Activated CD8-positive, alpha-beta memory T cell treated with anti-CD3 and anti-CD28 coated beads, Interleukin-2, amount 50 U/mL, for 4 hours (primary cell): ENCODE measurements around the gene PAXIP1.
"Not testable (repeated sequence)": the region's sequence is repeated elsewhere in the genome, so short reads cannot be mapped to it uniquely, and the experiment has no call there.

Experiments
- DNase-seq: peaks from one replicate; pipeline ENCODE4 v3.0.0-alpha.2; 2020

The PAXIP1 gene

DNA sequence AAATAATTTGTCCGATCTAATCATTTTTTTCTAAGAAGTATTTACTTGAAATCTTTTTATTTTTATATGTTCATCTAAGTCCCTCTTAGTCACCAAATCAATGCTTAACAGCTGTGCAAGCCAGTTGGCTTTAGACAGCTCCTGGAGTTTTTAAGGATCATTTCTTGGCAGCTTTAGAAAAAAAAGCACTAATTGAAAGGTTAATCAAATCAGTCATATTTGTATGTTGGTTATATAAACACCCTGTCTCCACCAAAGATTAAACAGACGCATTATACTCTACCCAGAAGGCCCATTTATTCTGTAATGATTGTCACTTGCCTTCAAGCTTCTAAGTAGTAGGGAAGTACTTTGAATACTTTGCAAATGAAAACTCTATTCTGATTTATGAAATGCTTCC lies 60.2 kb downstream of the PAXIP1 start:
- no peak for DNase-seq

DNA sequence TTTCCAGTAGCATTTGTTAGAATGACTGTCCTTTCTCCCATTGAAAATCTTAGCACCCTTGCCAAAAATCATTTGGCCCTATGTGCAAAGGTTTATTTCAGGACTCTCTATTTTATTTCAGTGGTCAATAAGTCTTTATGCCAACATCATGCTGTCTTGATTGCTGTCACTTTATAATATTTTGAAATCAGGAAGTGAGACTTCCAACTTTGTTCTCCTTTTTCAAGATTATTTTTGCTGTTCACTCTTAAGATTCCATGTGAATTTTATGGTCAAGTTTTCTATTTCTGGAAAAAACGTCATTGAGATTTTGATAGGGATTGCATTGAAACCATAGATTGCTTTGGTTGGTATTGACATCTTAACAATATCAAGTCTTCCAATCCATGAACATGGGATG lies 65.1 kb downstream of the PAXIP1 start:
- no peak for DNase-seq

DNA sequence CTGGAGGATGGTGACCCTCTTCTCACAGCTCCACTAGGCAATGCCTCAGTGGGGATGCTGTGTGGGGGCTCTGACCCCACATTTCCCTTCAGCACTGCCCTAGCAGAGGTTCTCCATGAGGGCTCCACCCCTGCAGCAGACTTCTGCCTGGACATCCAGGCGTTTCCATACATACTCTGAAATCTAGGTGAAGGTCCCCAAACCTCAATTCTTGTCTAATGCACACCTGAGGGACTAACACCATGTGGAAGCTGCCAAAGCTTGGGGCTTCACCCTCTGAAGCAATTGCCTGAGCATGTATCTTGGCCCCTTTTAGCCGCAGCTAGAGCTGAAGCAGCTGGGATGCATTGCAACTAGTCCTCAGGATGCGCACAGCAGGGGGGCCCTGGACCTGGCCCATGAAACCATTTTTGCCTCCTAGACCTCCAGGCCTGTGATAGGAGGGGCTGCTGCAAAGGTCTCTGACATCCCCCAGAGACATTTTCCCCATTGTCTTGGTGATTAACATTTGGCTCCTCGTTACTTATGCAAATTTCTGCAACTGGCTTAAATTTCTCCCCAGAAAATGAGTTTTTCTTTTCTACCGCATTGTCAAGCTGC lies 68.5 kb downstream of the PAXIP1 start:
- DNase-seq = not testable (repeated sequence)

DNA sequence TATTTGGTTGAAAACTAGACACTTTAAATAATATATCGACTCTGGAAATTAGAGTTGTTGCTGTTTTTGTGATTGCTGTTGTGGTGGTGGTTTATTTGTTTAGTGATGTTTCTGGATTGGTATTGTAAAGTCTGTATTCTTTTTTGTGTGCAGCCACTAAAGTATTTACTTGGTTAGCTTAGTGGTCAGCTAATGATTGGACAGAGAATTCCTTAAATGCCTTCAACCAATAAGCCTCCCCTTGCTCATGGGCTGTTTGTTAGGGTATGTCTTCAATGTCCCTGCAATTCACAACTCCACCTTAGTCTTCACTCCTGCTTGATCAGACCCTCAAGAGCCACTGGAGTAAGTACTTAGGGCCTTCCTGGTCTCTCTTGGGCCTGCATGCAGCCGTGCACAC lies 71.0 kb downstream of the PAXIP1 start:
- no peak for DNase-seq

DNA sequence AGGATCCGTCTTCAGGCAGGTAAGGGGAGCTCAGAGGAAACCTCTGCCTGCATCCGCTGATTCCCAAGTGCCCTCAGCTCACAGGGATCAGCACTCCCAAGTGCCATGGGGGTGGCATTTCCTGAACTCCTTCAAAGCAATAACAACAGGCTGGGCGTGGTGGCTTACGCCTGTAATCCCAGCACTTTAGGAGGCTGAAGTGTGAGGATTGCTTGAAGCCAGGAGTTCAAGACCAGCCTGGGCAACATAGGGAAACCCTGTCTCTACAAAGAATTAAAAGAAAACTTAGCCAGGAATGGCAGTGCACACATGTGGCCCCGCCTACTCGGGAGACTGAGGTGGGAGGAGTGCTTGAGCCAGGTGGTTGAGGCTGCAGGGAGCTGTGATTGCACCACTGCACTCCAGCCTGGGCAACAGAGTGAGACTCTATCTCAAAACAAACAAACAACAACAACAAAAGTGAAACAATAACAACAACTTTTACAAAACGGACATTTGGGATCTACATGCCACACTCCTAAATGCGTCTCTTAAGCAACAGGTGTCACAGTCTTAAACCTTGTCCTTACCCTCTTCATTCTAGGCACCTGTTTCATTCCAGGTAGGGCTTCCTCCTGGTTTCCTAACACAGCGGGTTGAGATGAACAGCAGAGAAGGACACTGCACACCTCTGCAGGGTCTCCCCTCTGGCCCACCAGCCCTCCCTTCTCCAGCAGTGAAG lies 73.8 kb downstream of the PAXIP1 start:
- DNase-seq = no peak

DNA sequence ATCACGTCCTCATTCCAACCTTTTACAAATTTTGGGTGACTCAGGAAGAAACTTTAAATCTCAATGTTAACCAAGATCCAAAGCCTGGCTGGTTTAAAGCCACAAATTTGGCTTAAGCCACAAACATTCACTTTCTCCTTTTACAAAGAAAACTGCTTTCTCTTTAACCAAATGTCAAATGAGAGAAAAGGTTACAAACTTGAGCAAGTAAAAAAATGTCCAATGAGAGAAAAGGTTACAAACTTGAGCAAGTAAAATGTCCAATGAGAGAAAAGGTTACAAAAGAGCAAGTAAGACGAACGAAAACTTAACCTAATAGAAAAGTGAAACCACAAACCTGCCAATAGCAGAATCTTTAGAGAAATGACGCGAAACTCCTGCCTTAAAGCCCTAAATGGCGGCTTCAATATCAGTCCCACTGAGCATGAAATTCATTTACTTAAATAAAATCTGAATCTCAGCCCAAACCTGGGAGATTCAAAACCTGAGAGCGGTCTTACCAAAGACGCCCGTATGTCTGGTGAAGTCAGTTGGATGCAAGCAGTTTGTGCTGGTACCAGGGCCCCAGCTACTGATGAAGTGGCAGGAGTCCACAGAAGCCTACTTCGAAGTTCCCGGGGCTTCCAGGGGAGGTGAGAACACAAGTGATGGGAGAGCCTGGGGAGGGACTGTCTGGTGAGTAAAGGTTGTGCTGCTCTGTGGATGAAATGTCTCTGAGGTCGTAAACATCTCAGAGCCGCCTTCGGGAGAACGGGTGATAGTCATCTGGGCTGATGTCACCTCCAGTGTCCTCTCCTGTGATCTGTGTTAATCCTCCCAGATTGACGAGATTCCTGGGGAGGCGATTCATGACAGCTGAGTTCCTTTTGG lies 74.6 kb downstream of the PAXIP1 start:
- no peak for DNase-seq

DNA sequence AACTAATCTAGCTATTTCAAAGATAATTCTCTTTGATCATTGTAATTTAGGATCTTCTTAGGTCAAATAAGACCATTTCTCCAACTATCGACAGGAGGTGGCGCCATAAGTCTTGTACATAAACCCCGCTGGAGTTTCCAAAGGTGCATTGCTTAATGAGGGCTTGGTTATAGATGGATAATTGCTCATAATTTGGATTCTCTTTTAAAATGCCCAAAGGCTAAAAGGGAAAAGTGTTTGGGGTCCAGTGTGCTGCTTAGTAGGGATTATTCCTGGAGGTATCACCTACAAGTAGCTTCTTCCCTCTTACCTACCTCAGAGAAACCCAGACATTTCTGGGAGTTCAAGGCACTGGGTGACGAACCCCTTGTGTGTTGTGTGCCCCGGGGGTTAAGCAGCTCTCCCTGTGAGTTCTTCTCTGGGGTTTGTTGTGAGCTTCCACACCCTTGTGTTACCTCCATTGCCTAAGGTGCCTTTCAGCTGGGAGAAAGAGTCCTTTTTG lies 75.2 kb downstream of the PAXIP1 start:
- peak; percentile 77 for DNase-seq

DNA sequence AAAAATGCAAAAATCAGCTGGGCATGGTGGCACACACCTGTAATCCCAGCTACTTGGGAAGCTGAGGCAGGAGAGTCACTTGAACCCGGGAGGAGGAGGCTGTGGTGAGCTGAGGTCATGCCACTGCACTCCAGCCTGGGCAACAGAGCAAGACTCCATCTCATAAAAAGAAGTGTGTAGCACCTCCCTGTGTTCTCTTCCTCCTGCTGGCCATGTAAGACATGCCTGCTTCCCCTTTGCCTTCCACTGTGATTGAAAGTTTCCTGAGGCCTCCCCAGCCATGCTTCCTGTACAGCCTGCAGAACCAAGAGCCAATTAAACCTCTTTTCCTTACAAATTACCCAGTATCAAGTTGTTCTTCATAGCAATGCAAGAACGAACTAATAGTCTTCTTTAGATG lies 80.5 kb downstream of the PAXIP1 start:
- not testable (repeated sequence) for DNase-seq

DNA sequence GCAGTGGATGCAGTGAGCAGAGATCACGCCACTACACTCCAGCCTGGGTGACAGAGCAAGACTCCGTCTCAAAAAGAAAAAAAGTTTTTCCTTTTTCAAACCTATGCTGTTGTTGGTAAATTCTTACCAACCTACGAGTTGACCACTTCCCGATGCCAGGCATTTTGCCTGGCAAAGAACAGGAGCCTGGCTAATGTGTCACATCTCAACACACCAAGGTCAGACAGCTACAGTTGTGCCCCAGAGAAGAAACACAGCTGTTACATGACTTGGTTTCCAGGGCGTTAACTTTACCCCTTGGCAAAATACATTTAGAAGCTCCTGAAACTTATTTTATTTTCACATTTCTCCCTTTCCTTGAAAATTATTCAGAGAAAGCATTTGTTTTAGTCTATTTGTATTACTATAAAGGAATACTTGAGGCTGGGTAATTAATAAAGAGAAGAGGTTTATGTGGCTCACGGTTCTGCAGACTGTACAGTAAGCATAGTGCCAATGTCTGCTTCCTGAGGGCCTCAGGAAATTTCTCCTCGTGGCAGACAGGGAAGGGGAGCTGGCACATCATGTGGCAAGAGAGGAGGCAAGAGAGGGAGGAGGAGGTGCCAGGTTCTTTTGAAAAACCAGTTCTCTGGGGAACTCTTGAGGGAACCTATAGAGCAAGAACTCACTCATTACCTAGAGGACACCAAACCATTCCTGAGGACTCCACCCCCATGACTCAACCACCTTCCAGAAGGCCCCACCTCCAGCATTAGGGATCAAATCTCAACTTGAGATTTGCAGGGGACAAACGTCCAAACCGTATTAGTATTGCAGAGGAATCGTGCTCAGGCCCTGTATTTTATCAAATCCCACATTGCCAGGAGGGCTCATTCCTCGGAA lies 83.3 kb downstream of the PAXIP1 start:
- no peak for DNase-seq

DNA sequence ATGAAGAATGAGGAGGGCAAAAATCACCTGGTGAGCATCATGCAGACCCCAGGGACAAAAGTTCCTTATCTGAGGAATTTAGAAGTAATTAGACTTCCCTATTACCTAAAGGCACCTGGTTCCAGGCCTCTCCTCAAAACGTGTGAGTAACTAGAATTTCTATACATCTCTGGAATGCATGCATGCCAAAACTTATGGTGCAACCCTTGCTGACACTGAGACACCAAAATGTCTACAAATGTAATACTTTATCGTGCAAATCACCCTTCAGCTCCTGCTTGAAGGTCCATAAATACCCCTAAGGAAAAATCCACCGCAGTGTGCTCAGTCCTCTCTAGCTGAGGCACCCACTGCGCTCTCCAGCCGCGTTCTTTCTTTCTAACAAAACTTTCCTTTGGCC lies 84.2 kb downstream of the PAXIP1 start:
- DNase-seq = no peak

DNA sequence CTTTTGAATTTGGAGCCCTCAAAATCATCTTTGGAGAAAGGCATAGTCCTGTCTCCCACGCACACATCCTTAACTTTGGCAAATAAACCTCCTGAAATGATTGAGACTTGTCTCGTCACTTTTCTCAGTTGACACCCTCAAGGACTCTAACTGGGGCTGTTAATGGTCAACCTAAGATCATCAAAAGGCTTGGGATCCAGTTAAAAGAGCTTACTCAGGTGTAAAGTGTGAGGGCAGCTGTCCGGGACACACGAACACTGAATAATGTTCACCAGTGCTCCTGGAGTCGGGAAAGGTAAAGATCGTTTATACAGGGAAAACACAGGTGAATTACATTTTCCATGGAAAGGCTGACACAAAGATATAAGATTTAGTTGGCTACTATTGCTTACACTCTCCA lies 84.7 kb downstream of the PAXIP1 start:
- no peak for DNase-seq

DNA sequence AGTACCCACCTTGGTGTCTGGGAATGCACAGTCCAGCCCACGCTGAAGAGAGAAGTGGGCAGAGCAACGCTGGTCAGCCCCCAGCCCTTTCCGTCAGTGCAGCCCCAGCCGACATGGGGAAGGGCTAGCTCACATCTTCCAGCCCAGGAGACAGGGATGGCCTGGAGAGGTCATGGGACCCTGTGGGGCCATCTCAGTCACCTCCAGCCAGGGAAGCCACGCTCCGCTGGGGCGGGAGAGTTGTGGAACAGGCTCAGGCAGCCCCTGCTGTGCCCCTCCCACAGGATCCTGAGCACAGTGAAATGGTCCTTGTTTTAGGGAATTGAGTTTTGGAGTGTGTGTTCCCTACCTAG lies 85.1 kb downstream of the PAXIP1 start:
- DNase-seq = no peak

DNA sequence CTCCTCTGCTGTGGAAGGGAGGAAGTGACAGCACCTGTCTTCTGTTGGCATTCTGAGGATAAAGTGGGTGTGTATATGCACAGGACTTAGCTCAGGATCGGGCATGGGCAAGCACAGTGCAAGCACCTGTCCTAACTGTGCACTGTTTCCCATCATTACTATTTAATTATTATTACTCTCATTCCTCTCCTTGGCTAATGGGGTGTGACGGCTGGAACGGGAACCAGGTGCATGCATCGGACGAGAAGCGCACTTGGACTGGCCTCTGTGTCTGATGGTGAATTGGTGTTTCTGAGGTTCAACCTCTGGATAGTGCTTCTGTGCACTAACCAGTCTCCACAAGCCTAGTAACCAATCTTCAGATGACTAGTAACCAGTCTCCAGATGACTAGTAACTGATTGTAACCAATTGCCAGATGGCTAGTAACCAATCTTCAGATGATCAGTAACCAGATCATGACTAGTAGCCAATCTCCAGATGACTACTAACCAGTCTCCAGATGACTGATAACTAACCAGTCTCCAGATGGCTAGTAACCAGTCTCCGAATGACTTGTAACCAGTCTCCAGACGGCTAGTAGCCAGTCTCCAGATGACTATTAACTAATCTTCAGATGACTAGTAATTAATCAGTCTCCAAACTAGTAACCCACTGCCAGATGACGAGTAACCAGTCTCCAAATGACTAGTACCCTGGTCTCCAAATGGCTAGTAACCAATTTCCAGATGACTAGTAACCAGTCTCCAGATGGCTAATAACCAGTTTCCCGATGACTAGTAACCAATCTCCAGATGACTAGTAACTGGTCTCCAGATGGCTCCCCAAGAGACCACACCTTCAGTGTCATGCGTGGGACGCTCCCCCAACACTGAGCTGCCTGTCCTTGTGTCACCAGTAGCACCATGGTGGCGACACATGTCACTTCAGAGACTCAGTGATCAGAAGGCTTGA lies 85.8 kb downstream of the PAXIP1 start:
- DNase-seq = no peak

DNA sequence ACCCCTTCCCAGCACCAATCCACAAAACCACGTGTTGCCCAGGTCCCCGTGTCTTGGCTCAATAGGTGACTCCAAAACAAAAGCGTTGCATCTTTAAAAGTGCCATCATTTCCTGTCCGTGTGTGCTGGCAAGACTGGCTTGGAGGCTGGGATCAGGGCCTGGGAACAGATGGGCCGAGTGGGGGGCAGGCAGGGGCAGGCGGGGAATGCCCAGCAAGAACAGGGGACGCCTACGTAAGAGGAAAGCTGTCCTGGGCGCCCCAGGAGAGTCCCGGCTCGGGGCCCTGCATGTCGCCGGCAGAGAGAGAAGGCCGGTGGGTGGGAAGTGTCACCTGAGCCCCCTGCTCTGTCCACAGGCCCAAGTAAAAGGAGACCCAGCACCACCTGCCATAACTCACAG lies 86.5 kb downstream of the PAXIP1 start:
- DNase-seq = no peak

DNA sequence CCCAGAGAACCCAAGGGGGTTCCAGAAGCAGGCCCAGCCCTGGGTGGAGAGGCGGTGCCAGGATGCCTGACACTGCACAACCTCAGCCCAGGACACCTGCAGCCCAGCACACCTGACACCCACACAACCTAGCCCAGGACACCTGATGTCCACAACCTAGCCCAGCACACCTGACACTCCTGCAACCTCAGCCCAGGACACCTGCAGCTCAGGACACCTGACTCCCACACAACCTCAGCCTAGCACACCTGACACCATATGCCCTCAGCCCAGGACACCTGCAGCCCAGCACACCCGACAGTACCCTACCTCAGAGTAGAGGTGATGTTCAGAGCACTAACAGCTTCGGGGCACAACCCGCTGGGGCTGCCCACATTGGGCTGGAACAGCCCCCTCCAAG lies 87.3 kb downstream of the PAXIP1 start:
- DNase-seq = no peak

DNA sequence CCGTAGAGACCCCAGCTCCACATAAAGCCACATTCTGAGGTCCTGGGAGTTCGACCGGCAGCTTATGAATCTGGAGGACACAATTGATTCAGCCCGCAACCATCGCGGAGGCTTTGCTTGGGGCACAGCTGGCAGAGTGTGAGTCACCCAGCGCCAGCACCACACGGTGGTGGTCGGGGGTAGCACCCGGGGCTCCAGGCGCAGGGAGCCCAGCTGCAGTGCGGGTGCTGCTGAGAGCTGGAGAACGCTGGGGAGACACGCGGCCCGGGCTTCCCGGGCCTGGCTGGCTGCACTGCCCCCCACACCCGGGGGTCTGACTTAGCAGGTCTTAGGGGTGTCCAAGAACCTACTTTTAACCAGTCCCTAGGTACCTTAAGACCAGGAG lies 87.9 kb downstream of the PAXIP1 start:
- no peak for DNase-seq

DNA sequence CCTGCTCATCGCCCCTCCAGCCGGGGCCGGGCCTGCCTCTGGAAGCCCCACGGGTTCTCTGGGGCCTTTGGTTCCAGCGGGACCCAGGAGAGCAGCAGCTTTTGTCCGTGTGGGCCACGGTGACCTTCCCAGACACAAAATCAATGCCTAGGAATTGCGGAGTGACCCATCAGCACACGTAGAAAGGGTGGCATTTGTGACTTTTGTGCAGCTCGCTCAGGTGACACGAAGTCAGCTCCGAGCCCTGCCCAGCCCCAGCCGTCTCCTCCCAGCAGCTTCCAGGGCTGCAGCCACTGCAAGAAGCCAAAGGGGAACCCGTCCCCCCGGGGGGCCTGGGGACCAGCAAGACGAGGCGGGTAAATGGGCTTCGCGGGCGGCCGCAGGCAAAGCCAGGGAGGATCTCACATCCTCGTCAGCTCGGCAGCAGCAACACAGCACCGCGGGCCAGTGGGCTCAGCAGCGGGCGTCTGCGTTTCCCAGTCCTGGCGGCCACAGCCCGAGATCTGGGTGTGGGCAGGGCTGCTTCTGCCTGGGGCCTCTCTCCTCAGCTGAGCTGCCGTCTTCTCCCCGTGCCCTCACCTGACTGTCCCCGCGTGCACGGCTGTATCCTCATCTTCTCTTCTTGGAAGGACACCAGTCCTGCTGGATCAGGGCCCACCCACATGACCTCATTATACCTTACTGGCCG lies 88.5 kb downstream of the PAXIP1 start:
- DNase-seq = no peak

DNA sequence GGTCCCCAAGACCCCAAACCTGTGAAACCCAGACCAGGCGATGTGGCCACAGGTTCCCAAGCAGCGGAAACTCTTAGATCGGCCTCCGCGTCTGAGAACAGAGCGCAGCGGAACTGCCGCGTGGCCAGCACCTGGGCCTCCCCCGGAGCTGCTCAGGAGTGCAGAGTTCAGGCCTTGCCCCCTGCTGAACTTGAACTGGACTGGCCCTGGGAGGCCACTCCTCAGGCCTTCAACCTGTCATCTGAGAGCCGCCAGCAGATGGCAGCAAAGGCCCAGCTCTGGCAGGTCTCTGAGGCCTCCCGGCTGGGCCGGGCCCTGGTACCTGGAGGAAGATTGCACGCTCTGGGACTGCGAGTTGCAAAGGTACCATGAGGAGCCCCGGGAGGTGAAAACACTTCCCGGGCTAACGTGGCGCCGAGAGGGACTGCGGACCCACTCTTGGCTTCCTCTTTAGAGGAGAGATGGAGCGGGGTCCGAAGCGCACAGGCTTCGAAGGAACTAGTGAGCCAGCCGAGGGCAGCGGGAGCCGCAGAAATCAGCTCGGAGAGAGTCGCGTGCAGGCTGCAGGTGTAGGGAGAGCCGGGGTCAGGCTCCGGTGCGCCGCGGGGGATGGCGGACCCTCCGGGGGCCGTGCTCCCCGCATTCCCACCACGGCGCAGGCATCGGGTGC lies 89.2 kb downstream of the PAXIP1 start:
- peak; percentile 93 for DNase-seq

DNA sequence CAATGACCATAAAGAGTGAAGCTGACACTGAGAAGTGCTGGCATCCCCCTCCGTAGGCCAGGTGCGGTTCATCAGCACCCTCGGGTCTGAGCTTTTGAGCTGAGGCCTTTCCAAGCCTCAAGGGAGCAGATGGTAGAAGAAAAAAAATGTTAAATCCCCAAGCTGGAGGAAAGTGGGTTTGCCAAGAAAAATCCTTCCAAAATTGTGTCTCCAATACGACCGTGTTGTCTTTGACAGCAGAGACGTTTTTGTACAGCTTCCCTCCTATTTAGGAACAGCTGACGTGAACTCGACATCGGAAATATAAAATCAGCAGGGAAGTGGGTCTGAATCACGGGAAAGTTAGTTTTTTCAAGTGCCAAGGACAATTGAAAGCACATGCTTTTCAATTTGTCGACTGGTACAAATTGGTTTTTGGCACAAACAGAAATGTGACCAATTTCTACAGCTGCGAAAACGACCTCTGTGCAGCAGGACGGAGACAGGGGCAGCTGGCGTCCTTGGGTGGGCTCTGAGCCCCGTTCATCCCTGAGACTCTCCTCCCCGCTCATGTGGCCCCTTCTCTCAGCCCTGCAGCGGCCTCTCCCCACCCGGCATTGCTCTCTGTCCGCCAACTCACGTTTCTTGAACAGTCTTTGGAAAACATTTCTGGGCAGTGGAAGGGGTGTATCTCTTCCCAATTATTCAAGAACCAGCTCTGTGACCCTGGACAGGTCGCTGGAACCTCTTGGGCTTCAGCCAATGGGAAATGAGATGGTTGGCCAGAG lies 89.9 kb downstream of the PAXIP1 start:
- no peak for DNase-seq
